Effector memory CD8-positive, alpha-beta T cell (primary cell): ENCODE measurements around the gene MZB1.
"Not testable (repeated sequence)": the region's sequence is repeated elsewhere in the genome, so short reads cannot be mapped to it uniquely, and the experiment has no call there.

ENCODE experiments used
- ATAC-seq: fragments of 150-1000 bp; cut with Tn5 transposase; replicated peaks from 2 replicates; pipeline ENCODE4 v1.10.0; 2021; ENCODE audit warnings: mild to moderate bottlenecking, moderate library complexity
- DNase-seq, 3 experiments: peaks; one replicate each; pipeline ENCODE4 v3.0.0; 2021
- H3K27ac Mint-ChIP-seq, 2 donors: one replicate each; pipeline ENCODE4 v1.8.0; 2022; ENCODE audit warnings: mild to moderate bottlenecking in 2 of 2, mixed read lengths in 2 of 2, moderate library complexity in 2 of 2
- H3K27me3 Mint-ChIP-seq, 2 donors: one replicate each; pipeline ENCODE4 v1.8.0; 2022; ENCODE audit warnings: mixed read lengths in 2 of 2
- H3K36me3 Mint-ChIP-seq: one replicate; pipeline ENCODE4 v1.8.0; 2022; ENCODE audit warnings: mild to moderate bottlenecking, moderate library complexity, mixed read lengths; ENCODE audit not compliant: insufficient read depth
- H3K4me1 Mint-ChIP-seq, 2 donors: one replicate each; pipeline ENCODE4 v1.8.0; 2022; ENCODE audit warnings: low read depth in 2 of 2, mixed read lengths in 2 of 2
- H3K4me3 Mint-ChIP-seq, 2 donors: one replicate each; pipeline ENCODE4 v1.8.0; 2022; ENCODE audit warnings: mild to moderate bottlenecking in 2 of 2, mixed read lengths in 2 of 2, moderate library complexity in 2 of 2
- H3K9me3 Mint-ChIP-seq, 2 donors: one replicate each; pipeline ENCODE4 v1.8.0; 2022; ENCODE audit warnings: mixed read lengths in 2 of 2

MZB1 gene

GRCh38 chr5:139416651-139417050 lies 26.9 kb upstream of the MZB1 start:
- DNase-seq (no peak), ATAC-seq (no peak)
- no peaks in the 10 kb centered on the region for H3K4me1 Mint-ChIP-seq
- no peaks in the 10 kb centered on the region for H3K27me3 Mint-ChIP-seq
- H3K27ac Mint-ChIP-seq: no peak overlapping the region
- peaks cover 7% of the 10 kb centered on the region for H3K36me3 Mint-ChIP-seq
- no peaks in the 10 kb centered on the region for H3K9me3 Mint-ChIP-seq
- no peak overlapping the region for H3K4me3 Mint-ChIP-seq

GRCh38 chr5:139415869-139416268 lies 26.2 kb upstream of the MZB1 start:
- DNase-seq: no peak
- Mint-ChIP-seq H3K27me3 (no peaks in the 10 kb centered on the region), H3K4me1 (no peaks in the 10 kb centered on the region), H3K9me3 (no peaks in the 10 kb centered on the region), H3K4me3 (no peak overlapping the region), H3K36me3 (peaks cover 5% of the 10 kb centered on the region), H3K27ac (no peak overlapping the region)
- ATAC-seq: no peak

- ATAC-seq: no peak
- DNase-seq: no peak
- Mint-ChIP-seq H3K4me3 (no peak overlapping the region), H3K4me1 (no peaks in the 10 kb centered on the region), H3K27me3 (no peaks in the 10 kb centered on the region), H3K9me3 (no peaks in the 10 kb centered on the region), H3K36me3 (peaks cover 2% of the 10 kb centered on the region), H3K27ac (no peak overlapping the region)
Observed at GRCh38 chr5:139415221-139415861, 25.6 kb upstream of the MZB1 start.

- no peaks in the 10 kb centered on the region for H3K27me3 Mint-ChIP-seq
- no peak overlapping the region for H3K4me3 Mint-ChIP-seq
- no peak overlapping the region for H3K27ac Mint-ChIP-seq
- ATAC-seq (no peak), DNase-seq (no peak)
- no peaks in the 10 kb centered on the region for H3K4me1 Mint-ChIP-seq
- no peaks in the 10 kb centered on the region for H3K9me3 Mint-ChIP-seq
- H3K36me3 Mint-ChIP-seq: peaks cover 2% of the 10 kb centered on the region
Observed at GRCh38 chr5:139414581-139415130, 24.9 kb upstream of the MZB1 start.

- Mint-ChIP-seq H3K27ac (no peak overlapping the region), H3K27me3 (no peaks in the 10 kb centered on the region), H3K4me3 (no peak overlapping the region), H3K36me3 (peaks cover under 1% of the 10 kb centered on the region), H3K9me3 (no peaks in the 10 kb centered on the region), H3K4me1 (no peaks in the 10 kb centered on the region)
- ATAC-seq: no peak
- DNase-seq: no peak
Observed at GRCh38 chr5:139413963-139414362, 24.2 kb upstream of the MZB1 start.

- H3K9me3 Mint-ChIP-seq: no peaks in the 10 kb centered on the region
- no peak overlapping the region for H3K27ac Mint-ChIP-seq
- no peaks in the 10 kb centered on the region for H3K36me3 Mint-ChIP-seq
- no peaks in the 10 kb centered on the region for H3K4me1 Mint-ChIP-seq
- DNase-seq: no peak
- ATAC-seq: no peak
- no peaks in the 10 kb centered on the region for H3K27me3 Mint-ChIP-seq
- H3K4me3 Mint-ChIP-seq: no peak overlapping the region
Observed at GRCh38 chr5:139413153-139413552, 23.4 kb upstream of the MZB1 start.

GRCh38 chr5:139410993-139411828 lies 21.5 kb upstream of the MZB1 start:
- H3K27me3 Mint-ChIP-seq: no peaks in the 10 kb centered on the region
- H3K36me3 Mint-ChIP-seq: no peaks in the 10 kb centered on the region
- no peak overlapping the region for H3K4me3 Mint-ChIP-seq
- no peaks in the 10 kb centered on the region for H3K4me1 Mint-ChIP-seq
- H3K27ac Mint-ChIP-seq: no peak overlapping the region
- H3K9me3 Mint-ChIP-seq: no peaks in the 10 kb centered on the region
- ATAC-seq (no peak), DNase-seq (no peak)

GRCh38 chr5:139410121-139410992 lies 20.6 kb upstream of the MZB1 start:
- no peak overlapping the region for H3K4me3 Mint-ChIP-seq
- H3K9me3 Mint-ChIP-seq: no peaks in the 10 kb centered on the region
- H3K27ac Mint-ChIP-seq: no peak overlapping the region
- no peak for DNase-seq
- H3K36me3 Mint-ChIP-seq: no peaks in the 10 kb centered on the region
- H3K27me3 Mint-ChIP-seq: no peaks in the 10 kb centered on the region
- no peaks in the 10 kb centered on the region for H3K4me1 Mint-ChIP-seq
- ATAC-seq: no peak

- not testable (repeated sequence) for H3K4me1 Mint-ChIP-seq, DNase-seq, ATAC-seq, H3K27me3 Mint-ChIP-seq, H3K27ac Mint-ChIP-seq, H3K9me3 Mint-ChIP-seq, H3K36me3 Mint-ChIP-seq, H3K4me3 Mint-ChIP-seq
Observed at GRCh38 chr5:139409116-139409515, 19.4 kb upstream of the MZB1 start.

GRCh38 chr5:139408191-139408590 lies 18.5 kb upstream of the MZB1 start:
- Mint-ChIP-seq H3K4me3 (no peak overlapping the region), H3K27ac (no peak overlapping the region)

GRCh38 chr5:139407517-139407916 lies 17.8 kb upstream of the MZB1 start:
- H3K4me1 Mint-ChIP-seq: peaks cover 18 to 20% of the 10 kb centered on the region in 2 donors
- peaks cover 6% of the 10 kb centered on the region for H3K36me3 Mint-ChIP-seq
- H3K27ac Mint-ChIP-seq: no peak overlapping the region
- no peaks in the 10 kb centered on the region for H3K9me3 Mint-ChIP-seq
- no peak for DNase-seq
- no peak overlapping the region for H3K4me3 Mint-ChIP-seq
- no peak for ATAC-seq
- no peaks in the 10 kb centered on the region for H3K27me3 Mint-ChIP-seq

More at GRCh38 chr5:139408191-139408590, 18.5 kb upstream of the MZB1 start:
- Mint-ChIP-seq H3K4me1 (peaks cover 13 to 14% of the 10 kb centered on the region in 2 donors), H3K27me3 (no peaks in the 10 kb centered on the region), H3K36me3 (peaks cover 6% of the 10 kb centered on the region), H3K9me3 (no peaks in the 10 kb centered on the region)
- ATAC-seq: no peak
- DNase-seq: no peak

GRCh38 chr5:139406963-139407362 lies 17.2 kb upstream of the MZB1 start:
- Mint-ChIP-seq H3K36me3 (peaks cover 6% of the 10 kb centered on the region), H3K27me3 (no peaks in the 10 kb centered on the region), H3K4me1 (peaks cover 18 to 23% of the 10 kb centered on the region in 2 donors), H3K4me3 (no peak overlapping the region), H3K27ac (no peak overlapping the region), H3K9me3 (no peaks in the 10 kb centered on the region)
- DNase-seq: no peak
- no peak for ATAC-seq

- Mint-ChIP-seq H3K4me3 (peak overlapping the region; percentile 89 to 91), H3K27ac (peak overlapping the region; percentile 94 to 95), H3K9me3 (no peaks in the 10 kb centered on the region), H3K27me3 (no peaks in the 10 kb centered on the region), H3K36me3 (peaks cover 6% of the 10 kb centered on the region), H3K4me1 (peaks cover 22 to 24% of the 10 kb centered on the region in 2 donors)
- ATAC-seq: no peak
- DNase-seq: no peak
Observed at GRCh38 chr5:139404484-139404840, 14.7 kb upstream of the MZB1 start.
